ENCODE data around the gene HLA-DOA.

DNA sequence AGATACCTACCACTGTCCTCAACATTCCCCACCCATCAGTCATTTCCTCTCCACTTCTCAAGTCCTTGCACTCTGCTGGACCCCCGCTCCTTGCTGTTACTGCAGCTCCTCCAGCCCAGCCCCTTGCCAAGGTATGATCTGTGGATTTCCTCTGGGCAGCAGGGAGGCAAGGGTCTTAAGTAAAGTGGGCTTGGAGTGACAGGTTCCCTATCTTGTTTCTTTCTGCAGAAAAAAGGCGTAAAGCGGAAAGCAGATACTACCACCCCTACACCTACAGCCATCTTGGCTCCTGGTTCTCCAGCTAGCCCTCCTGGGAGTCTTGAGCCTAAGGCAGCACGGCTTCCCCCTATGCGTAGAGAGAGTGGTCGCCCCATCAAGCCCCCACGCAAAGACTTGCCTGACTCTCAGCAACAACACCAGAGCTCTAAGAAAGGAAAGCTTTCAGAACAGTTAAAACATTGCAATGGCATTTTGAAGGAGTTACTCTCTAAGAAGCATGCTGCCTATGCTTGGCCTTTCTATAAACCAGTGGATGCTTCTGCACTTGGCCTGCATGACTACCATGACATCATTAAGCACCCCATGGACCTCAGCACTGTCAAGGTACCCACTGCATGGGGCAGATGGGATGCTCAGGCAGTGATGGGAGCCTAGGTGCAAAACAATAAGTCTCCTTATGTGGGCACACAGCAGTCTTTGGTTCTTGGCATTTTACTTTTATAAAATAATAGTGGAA is 32.9 kb downstream of the HLA-DOA start:
- TF ChIP-seq, protein P1, sequence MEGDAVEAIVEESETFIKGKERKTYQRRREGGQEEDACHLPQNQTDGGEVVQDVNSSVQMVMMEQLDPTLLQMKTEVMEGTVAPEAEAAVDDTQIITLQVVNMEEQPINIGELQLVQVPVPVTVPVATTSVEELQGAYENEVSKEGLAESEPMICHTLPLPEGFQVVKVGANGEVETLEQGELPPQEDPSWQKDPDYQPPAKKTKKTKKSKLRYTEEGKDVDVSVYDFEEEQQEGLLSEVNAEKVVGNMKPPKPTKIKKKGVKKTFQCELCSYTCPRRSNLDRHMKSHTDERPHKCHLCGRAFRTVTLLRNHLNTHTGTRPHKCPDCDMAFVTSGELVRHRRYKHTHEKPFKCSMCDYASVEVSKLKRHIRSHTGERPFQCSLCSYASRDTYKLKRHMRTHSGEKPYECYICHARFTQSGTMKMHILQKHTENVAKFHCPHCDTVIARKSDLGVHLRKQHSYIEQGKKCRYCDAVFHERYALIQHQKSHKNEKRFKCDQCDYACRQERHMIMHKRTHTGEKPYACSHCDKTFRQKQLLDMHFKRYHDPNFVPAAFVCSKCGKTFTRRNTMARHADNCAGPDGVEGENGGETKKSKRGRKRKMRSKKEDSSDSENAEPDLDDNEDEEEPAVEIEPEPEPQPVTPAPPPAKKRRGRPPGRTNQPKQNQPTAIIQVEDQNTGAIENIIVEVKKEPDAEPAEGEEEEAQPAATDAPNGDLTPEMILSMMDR (IDR thresholded peaks at IDR 0.05) = no peak
- no peak for TF ChIP-seq EZH2 (IDR thresholded peaks at IDR 0.05; ENCODE audit: borderline replicate concordance, insufficient read depth, low read depth, low read length, poor library complexity, severe bottlenecking)

Measured in B cell (primary cell).